Epithelial cell of prostate (primary cell): ENCODE measurements around the gene AKAP6.

ENCODE experiments used
- DNase-seq: peaks from one replicate; pipeline ENCODE4 v3.0.0-alpha.2; 2011; ENCODE audit warnings: low read depth, low spot score
- H3K27ac ChIP-seq: fragments of 450-650 bp; 2 replicates; pipeline ENCODE4 v1.5.1; 2017; ENCODE audit warnings: mild to moderate bottlenecking

Gene AKAP6

GRCh38 chr14:32825058-32825457 is 496.0 kb downstream of the AKAP6 start:
- H3K27ac ChIP-seq = no peak overlapping the region
- no peak for DNase-seq

GRCh38 chr14:32826404-32827082 is 497.4 kb downstream of the AKAP6 start:
- H3K27ac ChIP-seq = no peak overlapping the region
- DNase-seq = no peak

GRCh38 chr14:32827514-32827913 is 498.4 kb downstream of the AKAP6 start:
- DNase-seq = no peak
- H3K27ac ChIP-seq = no peak overlapping the region

GRCh38 chr14:32835924-32836323 is 506.8 kb downstream of the AKAP6 start:
- DNase-seq = no peak
- H3K27ac ChIP-seq = no peak overlapping the region

GRCh38 chr14:32841698-32842097 is 512.6 kb downstream of the AKAP6 start:
- no peak overlapping the region for H3K27ac ChIP-seq
- no peak for DNase-seq

- DNase-seq = no peak
- H3K27ac ChIP-seq = no peak overlapping the region
These were observed 517.8 kb downstream of the AKAP6 start for GRCh38 chr14:32846821-32847365.

GRCh38 chr14:32847867-32848266 is 518.8 kb downstream of the AKAP6 start:
- no peak overlapping the region for H3K27ac ChIP-seq

GRCh38 chr14:32865827-32866376 is 536.8 kb downstream of the AKAP6 start:
- no peak overlapping the region for H3K27ac ChIP-seq
- no peak for DNase-seq

More at GRCh38 chr14:32847867-32848266, 518.8 kb downstream of the AKAP6 start:
- no peak for DNase-seq

GRCh38 chr14:32883188-32883587 is 554.1 kb downstream of the AKAP6 start:
- no peak for DNase-seq
- H3K27ac ChIP-seq = no peak overlapping the region
